GM12892 (cell line): ENCODE results near the gene TRMT11.

Experiments used
- POLR2A ChIP-seq: IDR thresholded peaks from 2 replicates; pipeline ENCODE4 v1.6.1; 2011; ENCODE audit warnings: low read depth, low read length, control low read depth
- TAF1 ChIP-seq: IDR thresholded peaks from 2 replicates; pipeline ENCODE4 v1.6.1; 2011; ENCODE audit warnings: low read depth, mild to moderate bottlenecking, control low read depth, low read length, borderline replicate concordance

GRCh38 chr6:126010040-126010439 is 23.7 kb downstream of the TRMT11 start:
- TF ChIP-seq POLR2A (no peak), TAF1 (no peak)
